Neural progenitor cell (in vitro differentiated cells): ENCODE data around the gene RAB24. TPM values are rescaled to one million over a fixed set of nuclear protein-coding genes. Genes with fewer than 3 reads are reported as not detected.

Experiments
- DNase-seq: peaks from one replicate; pipeline ENCODE4 v3.0.0-alpha.2; 2016; ENCODE audit warnings: low spot score
- H2AFZ ChIP-seq: fragments of 200-600 bp; sonication (generic); replicated peaks from 2 replicates; pipeline ENCODE4 v1.6.1; 2016; ENCODE audit warnings: antibody characterized with exemption
- H3F3A ChIP-seq: fragments of 200-600 bp; sonication (generic); 2 replicates; pipeline ENCODE4 v1.6.1; 2016; ENCODE audit warnings: antibody characterized with exemption, low read depth
- H3K27ac ChIP-seq: fragments of 200-600 bp; sonication (generic); 2 replicates; pipeline ENCODE4 v1.5.1; 2016; ENCODE audit warnings: mild to moderate bottlenecking
- H3K27me3 ChIP-seq: fragments of 200-600 bp; sonication (generic); 2 replicates; pipeline ENCODE4 v1.6.1; 2016; ENCODE audit warnings: mild to moderate bottlenecking, moderate library complexity
- H3K36me3 ChIP-seq: fragments of 200-600 bp; sonication (generic); 2 replicates; pipeline ENCODE4 v1.5.1; 2016
- H3K4me1 ChIP-seq: fragments of 200-600 bp; sonication (generic); 2 replicates; pipeline ENCODE4 v1.6.1; 2016; ENCODE audit warnings: mixed run types
- H3K4me2 ChIP-seq: fragments of 200-600 bp; sonication (generic); 2 replicates; pipeline ENCODE4 v1.6.1; 2016
- H3K4me3 ChIP-seq: fragments of 200-600 bp; sonication (generic); 2 replicates; pipeline ENCODE4 v1.5.1; 2016
- H3K79me2 ChIP-seq: fragments of 200-600 bp; sonication (generic); 2 replicates; pipeline ENCODE4 v1.6.1; 2016; ENCODE audit warnings: low read depth
- H3K9ac ChIP-seq: fragments of 200-600 bp; sonication (generic); 2 replicates; pipeline ENCODE4 v1.6.1; 2016
- H3K9me3 ChIP-seq: fragments of 200-600 bp; sonication (generic); 2 replicates; pipeline ENCODE4 v1.5.1; 2016; ENCODE audit warnings: low read depth
- H4K20me1 ChIP-seq: fragments of 200-600 bp; sonication (generic); 2 replicates; pipeline ENCODE4 v1.6.1; 2016; ENCODE audit warnings: low read depth
- H3K27ac Mint-ChIP-seq: 3 replicates; pipeline ENCODE4 v1.8.0; 2021; ENCODE audit warnings: mixed read lengths
- H3K27me3 Mint-ChIP-seq: 2 replicates; pipeline ENCODE4 v1.8.0; 2022; ENCODE audit warnings: low read depth, mild to moderate bottlenecking, inconsistent platforms, moderate library complexity, mixed read lengths; ENCODE audit not compliant: insufficient read depth
- H3K36me3 Mint-ChIP-seq: 3 replicates; pipeline ENCODE4 v1.8.0; 2021; ENCODE audit warnings: mixed read lengths
- H3K4me1 Mint-ChIP-seq: 3 replicates; pipeline ENCODE4 v1.8.0; 2021; ENCODE audit warnings: mixed read lengths
- H3K4me3 Mint-ChIP-seq: 3 replicates; pipeline ENCODE4 v1.8.0; 2021; ENCODE audit warnings: mild to moderate bottlenecking, moderate library complexity, mixed read lengths
- H3K9me3 Mint-ChIP-seq: 3 replicates; pipeline ENCODE4 v1.8.0; 2020; ENCODE audit warnings: mixed read lengths
- CTCF ChIP-seq: fragments of 200-600 bp; sonication (generic); IDR thresholded peaks from 2 replicates; pipeline ENCODE4 v1.5.1; 2017; ENCODE audit warnings: antibody characterized with exemption, mild to moderate bottlenecking
- EZH2 ChIP-seq: fragments of 200-600 bp; sonication (generic); IDR thresholded peaks from 2 replicates; pipeline ENCODE4 v1.6.1; 2017; ENCODE audit warnings: antibody characterized with exemption, mild to moderate bottlenecking, moderate library complexity
- EZH2phosphoT487 ChIP-seq: fragments of 200-600 bp; sonication (generic); IDR thresholded peaks from 2 replicates; pipeline ENCODE4 v1.6.1; 2017; ENCODE audit warnings: antibody characterized with exemption
- total RNA-seq: library from RNA; depleted of rRNA; stranded (reverse); fragments of >200 nt; gene quantifications from 2 replicates; pipeline ENCODE4 v1.2.3, GENCODE V29; 2015; ENCODE audit warnings: low replicate concordance

RAB24 gene
- total RNA-seq, 1 donor from 2014 or later, result 4.3 TPM

DNA sequence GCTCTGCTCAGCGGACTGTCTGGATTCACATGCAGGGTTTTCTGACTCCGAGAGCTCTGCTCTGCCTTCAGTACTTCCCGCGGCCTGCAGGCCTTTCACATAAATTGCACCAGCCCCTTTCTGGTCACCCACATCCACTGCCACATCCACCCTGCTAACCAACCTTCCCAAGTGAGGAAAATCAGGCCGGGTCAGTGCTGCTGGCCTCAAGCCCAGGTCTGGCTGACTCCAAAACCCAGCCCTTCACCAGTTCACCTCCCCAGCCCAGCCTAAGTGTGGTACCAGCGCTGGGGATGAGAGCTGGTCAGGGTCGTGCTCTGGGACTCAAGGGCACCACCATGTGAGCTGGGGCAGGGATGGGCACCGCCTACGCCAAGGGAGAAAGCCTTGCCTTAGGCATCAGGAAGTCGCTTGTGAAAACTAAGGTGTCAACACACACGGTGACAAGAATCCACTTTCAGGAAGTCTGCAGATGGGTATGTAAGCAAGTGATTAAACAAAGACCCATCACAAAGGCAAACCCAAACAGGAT is 35.7 kb upstream of the RAB24 start:
- Histone ChIP-seq H3K36me3 (no peaks in the 10 kb centered on the region), H3K27me3 (no peaks in the 10 kb centered on the region), H3K4me2 (no peak overlapping the region), H3K79me2 (peaks cover 26% of the 10 kb centered on the region), H3K4me1 (no peaks in the 10 kb centered on the region), H3K9ac (no peak overlapping the region), H3F3A (no peaks in the 10 kb centered on the region), H2AFZ (no peak overlapping the region), H3K4me3 (no peak overlapping the region), H3K27ac (no peak overlapping the region), H3K9me3 (no peaks in the 10 kb centered on the region), H4K20me1 (peaks cover 14% of the 10 kb centered on the region)
- Mint-ChIP-seq H3K9me3 (no peaks in the 10 kb centered on the region), H3K36me3 (peaks cover 12% of the 10 kb centered on the region), H3K4me1 (no peaks in the 10 kb centered on the region), H3K27me3 (peaks cover 4% of the 10 kb centered on the region), H3K27ac (no peak overlapping the region), H3K4me3 (no peak overlapping the region)
- TF ChIP-seq EZH2, result no peak
- TF ChIP-seq EZH2phosphoT487, result no peak
- no peak for TF ChIP-seq CTCF
- DNase-seq, result no peak

DNA sequence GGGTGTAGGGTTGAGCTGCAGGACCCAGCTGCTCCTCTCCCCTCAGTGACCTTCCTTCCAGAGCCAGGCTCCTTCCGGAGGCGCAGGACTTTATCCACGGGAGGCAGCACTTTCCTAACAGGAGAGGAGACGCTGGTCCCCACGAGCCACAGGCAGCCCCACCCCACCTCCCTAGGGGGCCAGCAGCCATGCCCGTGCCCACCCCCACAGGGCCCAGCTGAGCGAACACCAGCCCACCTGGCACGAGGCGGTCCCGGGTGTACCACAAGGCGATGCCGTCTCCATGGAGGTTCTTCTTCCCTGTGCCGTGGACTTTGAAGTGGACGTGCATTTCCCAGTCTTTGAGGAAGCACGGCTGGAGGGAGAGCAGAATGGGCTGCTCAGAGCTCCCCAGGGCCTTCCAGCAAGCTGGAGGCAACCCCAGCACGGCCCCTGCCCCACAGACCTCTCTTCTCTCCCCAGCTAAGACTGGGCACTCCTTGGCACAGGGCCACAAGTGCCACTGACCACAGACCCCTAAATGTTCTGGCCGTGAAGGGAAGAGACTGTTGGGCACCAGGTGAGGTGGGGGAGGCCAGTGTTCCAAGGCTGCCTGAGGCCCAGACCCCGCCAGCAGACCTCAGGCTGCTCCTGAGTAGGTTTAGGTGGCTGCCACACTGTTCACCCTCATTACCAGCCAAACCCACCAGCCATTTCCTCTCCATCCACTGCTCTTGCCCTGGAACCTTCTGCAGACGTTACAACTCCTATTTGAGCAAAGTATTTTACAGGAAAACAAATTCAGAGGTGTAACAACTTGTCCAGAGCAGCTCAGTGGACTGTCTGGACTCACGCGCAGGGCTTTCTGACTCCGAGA is 35.0 kb upstream of the RAB24 start:
- H3K79me2 ChIP-seq, result peaks cover 19% of the 10 kb centered on the region
- H3K4me3 ChIP-seq, result no peak overlapping the region
- H3K9ac ChIP-seq, result no peak overlapping the region
- H3K36me3 ChIP-seq, result no peaks in the 10 kb centered on the region
- no peak overlapping the region for H2AFZ ChIP-seq
- Mint-ChIP-seq H3K36me3 (peaks cover 16% of the 10 kb centered on the region), H3K27ac (no peak overlapping the region), H3K4me1 (no peaks in the 10 kb centered on the region), H3K9me3 (no peaks in the 10 kb centered on the region), H3K4me3 (no peak overlapping the region), H3K27me3 (peaks cover 4% of the 10 kb centered on the region)
- no peaks in the 10 kb centered on the region for H3F3A ChIP-seq
- H3K27me3 ChIP-seq, result no peaks in the 10 kb centered on the region
- no peaks in the 10 kb centered on the region for H3K4me1 ChIP-seq
- peaks cover 14% of the 10 kb centered on the region for H4K20me1 ChIP-seq
- no peak for DNase-seq
- H3K27ac ChIP-seq, result no peak overlapping the region
- TF ChIP-seq EZH2phosphoT487 (no peak), CTCF (no peak)
- no peak overlapping the region for H3K4me2 ChIP-seq
- H3K9me3 ChIP-seq, result no peaks in the 10 kb centered on the region

DNA sequence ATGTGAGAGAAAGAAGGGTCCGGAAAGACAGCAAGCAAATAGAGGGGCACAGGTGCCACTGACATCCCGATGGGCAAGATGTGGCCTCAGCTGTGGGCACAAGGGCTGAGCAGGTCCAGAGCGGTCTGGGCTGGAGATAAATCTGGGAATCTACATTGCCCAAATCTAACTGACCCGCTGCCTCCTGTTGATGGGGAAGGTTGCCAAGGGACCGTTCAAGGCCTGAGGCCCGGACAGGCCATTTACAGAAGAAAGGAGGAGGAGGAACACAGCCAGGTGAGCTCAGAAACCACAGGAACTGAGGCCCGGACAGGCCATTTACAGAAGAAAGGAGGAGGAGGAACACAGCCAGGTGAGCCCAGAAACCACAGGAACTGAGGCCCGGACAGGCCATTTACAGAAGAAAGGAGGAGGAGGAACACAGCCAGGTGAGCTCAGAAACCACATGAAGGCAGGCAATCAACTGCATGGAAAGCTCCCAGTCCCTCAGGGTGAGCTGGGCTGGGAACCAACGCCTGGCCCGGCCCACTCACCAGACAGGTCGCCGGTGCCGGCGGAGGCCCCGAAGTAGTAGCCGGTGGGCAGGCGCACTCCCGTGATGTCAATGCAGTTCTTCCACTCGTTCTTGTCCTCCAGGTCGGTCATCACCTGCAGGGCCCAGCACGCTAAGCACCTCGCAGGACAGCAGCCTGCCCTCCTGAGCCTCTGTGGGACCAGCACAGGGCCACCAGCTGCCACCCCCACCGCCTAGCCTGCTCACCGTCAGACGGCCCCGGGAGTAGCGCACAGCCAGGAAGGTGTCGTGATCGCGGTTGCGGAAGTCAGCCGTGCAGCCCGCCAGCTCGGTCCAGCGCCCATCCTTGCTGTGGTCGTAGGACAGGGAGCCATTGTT is 33.3 kb upstream of the RAB24 start:
- Histone ChIP-seq H3K4me3 (no peak overlapping the region), H3F3A (no peaks in the 10 kb centered on the region), H3K4me2 (no peak overlapping the region), H4K20me1 (peaks cover 9% of the 10 kb centered on the region), H3K9ac (no peak overlapping the region), H3K9me3 (no peaks in the 10 kb centered on the region), H3K27ac (no peak overlapping the region), H3K27me3 (no peaks in the 10 kb centered on the region), H3K4me1 (no peaks in the 10 kb centered on the region), H3K79me2 (peaks cover 3% of the 10 kb centered on the region), H2AFZ (no peak overlapping the region), H3K36me3 (no peaks in the 10 kb centered on the region)
- Mint-ChIP-seq H3K27me3 (peaks cover 4% of the 10 kb centered on the region), H3K9me3 (no peaks in the 10 kb centered on the region), H3K4me3 (peak overlapping the region; percentile 58), H3K36me3 (peaks cover 16% of the 10 kb centered on the region), H3K27ac (no peak overlapping the region), H3K4me1 (no peaks in the 10 kb centered on the region)
- DNase-seq, result no peak
- TF ChIP-seq EZH2 (no peak), CTCF (no peak), EZH2phosphoT487 (no peak)
